Stimulated activated naive CD4-positive, alpha-beta T cell (primary cell): ENCODE data around the gene METTL1.

ENCODE experiments used
- DNase-seq, 6 experiments: peaks; one replicate each; lab custom pipeline; 2025; lab: John Stamatoyannopoulos, UW

Gene METTL1

GRCh38 chr12:57737467-57738460, 34.1 kb downstream of the METTL1 start:
- no peak for DNase-seq

- DNase-seq = no peak
Measured at GRCh38 chr12:57736741-57737466, 35.0 kb downstream of the METTL1 start.

- no peak for DNase-seq
Measured at GRCh38 chr12:57735952-57736740, 35.8 kb downstream of the METTL1 start.

GRCh38 chr12:57735198-57735855, 36.6 kb downstream of the METTL1 start:
- no peak for DNase-seq

- no peak for DNase-seq
Measured at GRCh38 chr12:57734591-57734990, 37.3 kb downstream of the METTL1 start.

GRCh38 chr12:57733928-57734327, 38.0 kb downstream of the METTL1 start:
- DNase-seq = no peak

- DNase-seq = no peak
Measured at GRCh38 chr12:57732726-57733593, 38.9 kb downstream of the METTL1 start.

GRCh38 chr12:57732270-57732669, 39.6 kb downstream of the METTL1 start:
- no peak for DNase-seq

- no peak for DNase-seq
Measured at GRCh38 chr12:57731411-57732080, 40.4 kb downstream of the METTL1 start.

GRCh38 chr12:57730336-57731067, 41.4 kb downstream of the METTL1 start:
- DNase-seq = no peak

- no peak for DNase-seq
Measured at GRCh38 chr12:57729321-57729844, 42.5 kb downstream of the METTL1 start.

- DNase-seq = no peak
Measured at GRCh38 chr12:57727758-57728395, 44.0 kb downstream of the METTL1 start.

- no peak for DNase-seq
Measured at GRCh38 chr12:57726884-57727757, 44.8 kb downstream of the METTL1 start.

- peak in 2 of 6 experiments; percentile 7 to 23 for DNase-seq
Measured at GRCh38 chr12:57726151-57726883, 45.6 kb downstream of the METTL1 start.

GRCh38 chr12:57725851-57726150, 46.1 kb downstream of the METTL1 start:
- no peak for DNase-seq

- no peak for DNase-seq
Measured at GRCh38 chr12:57724936-57725740, 46.8 kb downstream of the METTL1 start.
